Measurements from ENCODE around the gene ATP6V0A4.
"Not testable (repeated sequence)": the region's sequence is repeated elsewhere in the genome, so short reads cannot be mapped to it uniquely, and the experiment has no call there.

ATP6V0A4 gene

GRCh38 chr7:138797715-138798320 is at the start of gene ATP6V0A4, which contains the start of gene TMEM213:
Gene ATP6V0A4, minus strand, starts transcription at chr7:138798196. Its CDS starts 26,949 bp downstream, at chr7:138771247.
Gene TMEM213, plus strand, starts transcription at chr7:138797994. Its CDS starts 111 bp downstream, at chr7:138798105.
- no peak for DNase-seq (ENCODE audit: low read depth)

GRCh38 chr7:138845711-138846110 is 47.7 kb upstream of the ATP6V0A4 start:
- no peak for DNase-seq (ENCODE audit: low read depth)

- DNase-seq (ENCODE audit: low read depth) = no peak
Measured at GRCh38 chr7:138843632-138844580, 45.9 kb upstream of the ATP6V0A4 start.

- DNase-seq (ENCODE audit: low read depth) = no peak
Measured at GRCh38 chr7:138842111-138842510, 44.1 kb upstream of the ATP6V0A4 start.

GRCh38 chr7:138838166-138838565 is 40.2 kb upstream of the ATP6V0A4 start:
- DNase-seq (ENCODE audit: low read depth) = no peak

GRCh38 chr7:138837627-138838026 is 39.6 kb upstream of the ATP6V0A4 start:
- no peak for DNase-seq (ENCODE audit: low read depth)

- no peak for DNase-seq (ENCODE audit: low read depth)
Measured at GRCh38 chr7:138835087-138835486, 37.1 kb upstream of the ATP6V0A4 start.

GRCh38 chr7:138834583-138834982 is 36.6 kb upstream of the ATP6V0A4 start:
- no peak for DNase-seq (ENCODE audit: low read depth)

- no peak for DNase-seq (ENCODE audit: low read depth)
Measured at GRCh38 chr7:138833596-138833995, 35.6 kb upstream of the ATP6V0A4 start.

GRCh38 chr7:138832966-138833365 is 35.0 kb upstream of the ATP6V0A4 start:
- no peak for DNase-seq (ENCODE audit: low read depth)

- DNase-seq (ENCODE audit: low read depth) = no peak
Measured at GRCh38 chr7:138829335-138829734, 31.3 kb upstream of the ATP6V0A4 start.

- DNase-seq (ENCODE audit: low read depth) = no peak
Measured at GRCh38 chr7:138828302-138828701, 30.3 kb upstream of the ATP6V0A4 start.

GRCh38 chr7:138825049-138825721 is 27.2 kb upstream of the ATP6V0A4 start:
- DNase-seq (ENCODE audit: low read depth) = no peak

- no peak for DNase-seq (ENCODE audit: low read depth)
Measured at GRCh38 chr7:138822867-138823535, 25.0 kb upstream of the ATP6V0A4 start.

- no peak for DNase-seq (ENCODE audit: low read depth)
Measured at GRCh38 chr7:138821912-138822311, 23.9 kb upstream of the ATP6V0A4 start.

GRCh38 chr7:138819625-138820024 is 21.6 kb upstream of the ATP6V0A4 start:
- DNase-seq (ENCODE audit: low read depth) = no peak

GRCh38 chr7:138816650-138817049 is 18.7 kb upstream of the ATP6V0A4 start:
- no peak for DNase-seq (ENCODE audit: low read depth)

GRCh38 chr7:138814816-138815332 is 16.9 kb upstream of the ATP6V0A4 start:
- no peak for DNase-seq (ENCODE audit: low read depth)

GRCh38 chr7:138813945-138814344 is 15.9 kb upstream of the ATP6V0A4 start:
- DNase-seq (ENCODE audit: low read depth) = no peak

GRCh38 chr7:138811327-138811726 is 13.3 kb upstream of the ATP6V0A4 start:
- not testable (repeated sequence) for DNase-seq (ENCODE audit: low read depth)

GRCh38 chr7:138809346-138809745 is 11.3 kb upstream of the ATP6V0A4 start:
- no peak for DNase-seq (ENCODE audit: low read depth)

GRCh38 chr7:138804618-138805017 is 6.6 kb upstream of the ATP6V0A4 start:
- DNase-seq (ENCODE audit: low read depth) = no peak

Measured in GM04503 (cell line).